ENCODE data around the gene TBC1D9B.

Gene TBC1D9B

GRCh38 chr5:179814090-179814489, 93.6 kb downstream of the TBC1D9B start:
- no peak overlapping the region for H3K27ac ChIP-seq
- TF ChIP-seq ZFX (IDR thresholded peaks at IDR 0.05): no peak
- TF ChIP-seq CTCF (conservative IDR thresholded peaks at IDR 0.05): no peak

- H3K27ac ChIP-seq: no peak overlapping the region
- TF ChIP-seq ZFX (IDR thresholded peaks at IDR 0.05): no peak
- TF ChIP-seq CTCF (conservative IDR thresholded peaks at IDR 0.05): no peak
These were observed 94.6 kb downstream of the TBC1D9B start for GRCh38 chr5:179812997-179813607.

- TF ChIP-seq ZFX (IDR thresholded peaks at IDR 0.05): no peak
- no peak for TF ChIP-seq CTCF (conservative IDR thresholded peaks at IDR 0.05)
- no peak overlapping the region for H3K27ac ChIP-seq
These were observed 95.4 kb downstream of the TBC1D9B start for GRCh38 chr5:179812135-179812825.

All from C4-2B (cell line).